ENCODE data around the gene MARCKS.

Gene MARCKS

GRCh38 chr6:113882336-113883022 is 25.3 kb downstream of the MARCKS start:
- no peak overlapping the region for H3K4me3 ChIP-seq (ENCODE audit: low read length)
- no peak for DNase-seq (ENCODE audit: low read depth)
- no peak for TF ChIP-seq CTCF (conservative IDR thresholded peaks at IDR 0.05; ENCODE audit: low read length)

- no peak overlapping the region for H3K4me3 ChIP-seq (ENCODE audit: low read length)
- DNase-seq (ENCODE audit: low read depth), result no peak
- no peak for TF ChIP-seq CTCF (conservative IDR thresholded peaks at IDR 0.05; ENCODE audit: low read length)
Measured at GRCh38 chr6:113884011-113884410, 26.9 kb downstream of the MARCKS start.

GRCh38 chr6:113886512-113886911 is 29.4 kb downstream of the MARCKS start:
- DNase-seq (ENCODE audit: low read depth), result no peak
- no peak overlapping the region for H3K4me3 ChIP-seq (ENCODE audit: low read length)
- TF ChIP-seq CTCF (conservative IDR thresholded peaks at IDR 0.05; ENCODE audit: low read length), result no peak

GRCh38 chr6:113888493-113888892 is 31.3 kb downstream of the MARCKS start:
- DNase-seq (ENCODE audit: low read depth), result no peak
- no peak overlapping the region for H3K4me3 ChIP-seq (ENCODE audit: low read length)
- TF ChIP-seq CTCF (conservative IDR thresholded peaks at IDR 0.05; ENCODE audit: low read length), result no peak

GRCh38 chr6:113888956-113889630 is 31.9 kb downstream of the MARCKS start:
- peak; percentile 74 for DNase-seq (ENCODE audit: low read depth)
- no peak for TF ChIP-seq CTCF (conservative IDR thresholded peaks at IDR 0.05; ENCODE audit: low read length)
- H3K4me3 ChIP-seq (ENCODE audit: low read length), result no peak overlapping the region

GRCh38 chr6:113893451-113893850 is 36.3 kb downstream of the MARCKS start:
- no peak for DNase-seq (ENCODE audit: low read depth)
- TF ChIP-seq CTCF (conservative IDR thresholded peaks at IDR 0.05; ENCODE audit: low read length), result no peak
- H3K4me3 ChIP-seq (ENCODE audit: low read length), result no peak overlapping the region

- TF ChIP-seq CTCF (conservative IDR thresholded peaks at IDR 0.05; ENCODE audit: low read length), result no peak
- DNase-seq (ENCODE audit: low read depth), result peak; percentile 55
- no peak overlapping the region for H3K4me3 ChIP-seq (ENCODE audit: low read length)
Measured at GRCh38 chr6:113893866-113894265, 36.7 kb downstream of the MARCKS start.
